Measurements from ENCODE around the gene CD200R1. TPM values are rescaled to one million over a fixed set of nuclear protein-coding genes. Genes with fewer than 3 reads are reported as not detected.

CD200R1 gene
- total RNA-seq, 1 experiment from 2014 or later, result 0.20 TPM

DNA sequence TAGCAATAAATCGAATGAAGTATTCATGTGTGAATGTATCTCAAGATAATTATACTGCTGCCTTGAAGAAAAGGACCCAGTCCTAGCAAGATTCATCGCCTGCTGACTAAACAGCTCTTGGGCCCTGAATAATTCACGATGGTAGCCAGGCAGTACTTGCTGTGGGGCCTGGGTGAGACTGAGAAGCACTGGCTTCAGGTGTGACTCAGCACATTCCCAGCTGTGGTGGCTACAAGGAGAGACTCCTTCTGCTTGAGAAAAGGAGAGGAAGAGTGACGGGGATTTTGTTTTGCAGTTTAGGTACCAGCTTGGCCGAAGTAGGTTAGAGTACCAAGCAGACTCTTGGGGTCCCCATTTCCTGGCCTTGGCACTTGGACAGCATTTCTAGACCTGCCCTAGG, 80.6 kb downstream of the CD200R1 start:
- Histone ChIP-seq H3K4me2 (no peak overlapping the region), H3K36me3 (ENCODE audit: low read depth) (no peaks in the 10 kb centered on the region), H3K9me3 (ENCODE audit: insufficient read depth, low read depth) (peaks cover 12% of the 10 kb centered on the region), H3K9me2 (ENCODE audit: insufficient read depth) (no peaks in the 10 kb centered on the region), H3F3A (ENCODE audit: insufficient read depth, low read depth) (peaks cover 5% of the 10 kb centered on the region; the same call in 1 of the 2 replicates), H3K27me3 (ENCODE audit: insufficient read depth, low read depth) (no peaks in the 10 kb centered on the region), H3K4me3 (no peak overlapping the region), H4K20me1 (ENCODE audit: insufficient read depth) (no peaks in the 10 kb centered on the region), H2AFZ (peak overlapping the region; percentile 77), H3K4me1 (replicated peaks; ENCODE audit: insufficient read depth) (0 out of 2 replicates have a peak, but pooled peaks cover 8% of the 10 kb centered on the region), H3K79me2 (ENCODE audit: low read depth) (no peaks in the 10 kb centered on the region), H3K27ac (no peak overlapping the region)
- ChIA-PET POLR2A (ENCODE audit: unreplicated experiment) (interaction anchor here (0.5 to 0.7 kb wide), 3 partner anchors 92 to 248 kb away, joined by 3 to 6 read pairs (median 4); no protein-coding TSS in a partner anchor), CTCF (no interaction called here)
- TF ChIP-seq CTCF (conservative IDR thresholded peaks at IDR 0.05), result no peak
- no peak for TF ChIP-seq EZH2 (IDR thresholded peaks at IDR 0.05; ENCODE audit: low read depth)
- peak in 1 of 2 experiments; percentile 47 for DNase-seq
- intact Hi-C loops (cut with micrococcal nuclease; ENCODE audit: unreplicated experiment), result no loop called here
- no TSS peak for BruUV-seq (replicated peaks)

DNA sequence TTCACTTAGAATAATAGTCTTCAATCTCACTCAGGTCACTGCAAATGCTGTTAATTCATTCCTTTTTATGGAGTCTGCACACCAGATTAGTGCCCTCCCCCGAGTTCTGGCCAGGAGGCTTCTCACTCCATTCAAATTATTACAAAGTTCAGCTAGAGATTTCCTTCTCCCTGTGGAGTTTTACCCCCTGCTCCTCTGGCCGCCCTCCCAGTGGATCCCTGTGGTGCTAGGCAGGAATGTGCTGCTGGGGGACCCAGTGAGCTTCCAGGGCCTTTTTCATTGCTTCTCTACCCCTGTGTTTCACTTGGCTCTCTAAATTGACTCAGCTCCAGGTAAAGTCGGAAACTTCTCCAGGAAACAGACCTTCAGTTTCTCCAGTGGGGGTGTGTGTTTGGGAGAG, 85.5 kb downstream of the CD200R1 start:
- Histone ChIP-seq H3K9me3 (ENCODE audit: insufficient read depth, low read depth) (peaks cover 12% of the 10 kb centered on the region), H4K20me1 (ENCODE audit: insufficient read depth) (no peaks in the 10 kb centered on the region), H3K27ac (no peak overlapping the region), H3K36me3 (ENCODE audit: low read depth) (no peaks in the 10 kb centered on the region), H3K27me3 (ENCODE audit: insufficient read depth, low read depth) (no peaks in the 10 kb centered on the region), H3F3A (ENCODE audit: insufficient read depth, low read depth) (0 out of 2 replicates have a peak, but pooled peaks cover 5% of the 10 kb centered on the region), H3K4me1 (replicated peaks; ENCODE audit: insufficient read depth) (peaks cover 11% of the 10 kb centered on the region), H3K4me2 (no peak overlapping the region), H2AFZ (0 out of 2 replicates have a peak overlapping the region, but pooled peaks have one; percentile 2), H3K9me2 (ENCODE audit: insufficient read depth) (no peaks in the 10 kb centered on the region; the same call in 1 of the 2 replicates), H3K79me2 (ENCODE audit: low read depth) (no peaks in the 10 kb centered on the region), H3K4me3 (no peak overlapping the region)
- intact Hi-C loops (cut with micrococcal nuclease; ENCODE audit: unreplicated experiment), result no loop called here
- ChIA-PET CTCF (no interaction called here), POLR2A (ENCODE audit: unreplicated experiment) (no interaction called here)
- BruUV-seq (replicated peaks), result no TSS peak
- TF ChIP-seq CTCF (conservative IDR thresholded peaks at IDR 0.05) (no peak), EZH2 (IDR thresholded peaks at IDR 0.05; ENCODE audit: low read depth) (no peak)
- no peak for DNase-seq

GRCh38 chr3:112888381-112889085, 86.4 kb downstream of the CD200R1 start:
- Histone ChIP-seq H3K79me2 (ENCODE audit: low read depth) (no peaks in the 10 kb centered on the region), H3K4me3 (no peak overlapping the region), H4K20me1 (ENCODE audit: insufficient read depth) (no peaks in the 10 kb centered on the region), H3K4me1 (replicated peaks; ENCODE audit: insufficient read depth) (peaks cover 6% of the 10 kb centered on the region), H2AFZ (no peak overlapping the region), H3K4me2 (no peak overlapping the region), H3K27ac (no peak overlapping the region), H3K27me3 (ENCODE audit: insufficient read depth, low read depth) (no peaks in the 10 kb centered on the region), H3F3A (ENCODE audit: insufficient read depth, low read depth) (no peaks in the 10 kb centered on the region), H3K36me3 (ENCODE audit: low read depth) (no peaks in the 10 kb centered on the region), H3K9me3 (ENCODE audit: insufficient read depth, low read depth) (peaks cover 12% of the 10 kb centered on the region), H3K9me2 (ENCODE audit: insufficient read depth) (no peaks in the 10 kb centered on the region; the same call in 1 of the 2 replicates)
- TF ChIP-seq CTCF (conservative IDR thresholded peaks at IDR 0.05) (no peak), EZH2 (IDR thresholded peaks at IDR 0.05; ENCODE audit: low read depth) (no peak)
- BruUV-seq (replicated peaks), result no TSS peak
- POLR2A ChIA-PET (ENCODE audit: unreplicated experiment), result interaction anchor here (0.6 kb wide), 1 partner anchor 70 kb away, joined by 5 read pairs; no protein-coding TSS in a partner anchor
- CTCF ChIA-PET, result no interaction called here
- DNase-seq, result no peak
- intact Hi-C loops (cut with micrococcal nuclease; ENCODE audit: unreplicated experiment), result no loop called here
